Loucy (cell line): ENCODE results near the gene GABBR1.

Source experiments
- H2AFZ ChIP-seq: fragments of 200-600 bp; sonication (generic); 2 replicates; pipeline ENCODE4 v1.6.0; 2016; ENCODE audit warnings: antibody characterized with exemption, mild to moderate bottlenecking, low read length, moderate library complexity
- H3F3A ChIP-seq: fragments of 200-600 bp; 2 replicates; pipeline ENCODE4 v1.6.0; 2016; ENCODE audit warnings: antibody characterized with exemption, low read depth, mild to moderate bottlenecking
- H3K27me3 ChIP-seq: fragments of 200-600 bp; sonication (generic); 2 replicates; pipeline ENCODE4 v1.6.1; 2014; ENCODE audit warnings: low read length, mild to moderate bottlenecking; ENCODE audit not compliant: insufficient read depth, poor library complexity, severe bottlenecking
- H3K36me3 ChIP-seq: fragments of 200-600 bp; sonication (generic); 2 replicates; pipeline ENCODE4 v1.6.1; 2016; ENCODE audit warnings: low read length; ENCODE audit not compliant: insufficient read depth
- H3K4me1 ChIP-seq: fragments of 200-600 bp; sonication (generic); 2 replicates; pipeline ENCODE4 v1.5.1; 2014; ENCODE audit warnings: low read length, mild to moderate bottlenecking; ENCODE audit not compliant: insufficient read depth, poor library complexity, severe bottlenecking
- H3K4me2 ChIP-seq: fragments of 200-600 bp; sonication (generic); 2 replicates; pipeline ENCODE4 v1.6.0; 2014; ENCODE audit warnings: antibody characterized with exemption, low read length, low read depth, mild to moderate bottlenecking; ENCODE audit not compliant: poor library complexity, severe bottlenecking
- H3K4me3 ChIP-seq: fragments of 200-600 bp; sonication (generic); 2 replicates; pipeline ENCODE4 v1.5.1; 2014; ENCODE audit warnings: low read length, mild to moderate bottlenecking, mixed read lengths; ENCODE audit not compliant: poor library complexity, severe bottlenecking
- H3K79me2 ChIP-seq: fragments of 200-600 bp; sonication (generic); 2 replicates; pipeline ENCODE4 v1.6.1; 2014; ENCODE audit warnings: low read length; ENCODE audit not compliant: insufficient read depth
- H3K9ac ChIP-seq: fragments of 200-600 bp; sonication (generic); 2 replicates; pipeline ENCODE4 v1.6.0; 2014; ENCODE audit warnings: mild to moderate bottlenecking, low read depth, low read length, moderate library complexity; ENCODE audit not compliant: poor library complexity, severe bottlenecking
- H3K9me2 ChIP-seq: fragments of 200-600 bp; sonication (generic); replicated peaks from 2 replicates; pipeline ENCODE4 v1.6.1; 2016; ENCODE audit warnings: low read depth, low read length, mixed read lengths
- H3K9me3 ChIP-seq: fragments of 200-600 bp; sonication (generic); 2 replicates; pipeline ENCODE4 v1.6.1; 2014; ENCODE audit warnings: mild to moderate bottlenecking, antibody characterized with exemption, low read length, low read depth; ENCODE audit not compliant: insufficient read depth
- H4K20me1 ChIP-seq: fragments of 200-600 bp; sonication (generic); 2 replicates; pipeline ENCODE4 v1.6.0; 2014; ENCODE audit warnings: antibody characterized with exemption, low read length, mild to moderate bottlenecking; ENCODE audit not compliant: insufficient read depth, poor library complexity, severe bottlenecking
- EZH2phosphoT487 ChIP-seq: fragments of 200-600 bp; IDR thresholded peaks from 2 replicates; pipeline ENCODE4 v1.6.1; 2018; ENCODE audit warnings: antibody characterized with exemption, mild to moderate bottlenecking, moderate library complexity, borderline replicate concordance
- TF ChIP-seq, protein P1 (sequence below): fragments of 200-600 bp; sonication (generic); conservative IDR thresholded peaks from 2 replicates; pipeline ENCODE4 v1.5.1; 2014; ENCODE audit warnings: mild to moderate bottlenecking, antibody characterized with exemption, low read length

The GABBR1 gene

DNA sequence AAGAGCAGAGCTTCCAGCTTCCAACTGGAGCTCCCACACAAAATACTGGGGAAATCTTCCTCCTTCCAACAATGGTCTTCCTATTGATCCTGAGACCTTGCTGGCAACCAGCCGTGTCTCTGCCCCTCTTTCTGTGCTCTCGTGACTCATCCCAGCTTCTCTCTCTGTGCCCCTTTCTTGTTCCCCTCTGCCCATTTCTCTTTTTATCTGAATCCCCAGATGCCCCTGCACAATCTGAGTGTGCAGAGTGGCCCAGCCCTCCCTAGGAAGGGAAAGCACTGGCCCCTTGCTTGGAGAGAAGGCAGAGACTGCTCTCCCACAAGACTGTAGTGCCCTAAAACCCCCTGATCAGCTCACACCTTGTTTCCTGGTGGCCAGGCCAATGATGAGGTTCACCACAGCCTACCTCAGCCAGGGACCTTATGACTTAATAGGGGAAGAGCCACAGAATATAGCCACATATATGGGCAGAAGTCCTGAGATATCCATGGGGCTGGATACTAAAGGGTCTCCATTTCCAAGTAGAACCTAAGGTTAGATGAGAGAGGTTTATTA, 122.2 kb downstream of the GABBR1 start:
- no peak overlapping the region for H3K9ac ChIP-seq

GRCh38 chr6:29510202-29510601, 122.8 kb downstream of the GABBR1 start:
- Histone ChIP-seq H3K36me3 (no peaks in the 10 kb centered on the region), H3K4me3 (no peak overlapping the region), H3K27me3 (no peaks in the 10 kb centered on the region), H3K4me1 (peaks cover 18% of the 10 kb centered on the region), H3K79me2 (no peaks in the 10 kb centered on the region), H3K9me2 (no peaks in the 10 kb centered on the region), H3K4me2 (no peak overlapping the region), H3K9me3 (no peaks in the 10 kb centered on the region), H2AFZ (no peak overlapping the region), H3K9ac (no peak overlapping the region), H3F3A (no peaks in the 10 kb centered on the region), H4K20me1 (no peaks in the 10 kb centered on the region)
- TF ChIP-seq EZH2phosphoT487, result no peak
- TF ChIP-seq, protein P1, sequence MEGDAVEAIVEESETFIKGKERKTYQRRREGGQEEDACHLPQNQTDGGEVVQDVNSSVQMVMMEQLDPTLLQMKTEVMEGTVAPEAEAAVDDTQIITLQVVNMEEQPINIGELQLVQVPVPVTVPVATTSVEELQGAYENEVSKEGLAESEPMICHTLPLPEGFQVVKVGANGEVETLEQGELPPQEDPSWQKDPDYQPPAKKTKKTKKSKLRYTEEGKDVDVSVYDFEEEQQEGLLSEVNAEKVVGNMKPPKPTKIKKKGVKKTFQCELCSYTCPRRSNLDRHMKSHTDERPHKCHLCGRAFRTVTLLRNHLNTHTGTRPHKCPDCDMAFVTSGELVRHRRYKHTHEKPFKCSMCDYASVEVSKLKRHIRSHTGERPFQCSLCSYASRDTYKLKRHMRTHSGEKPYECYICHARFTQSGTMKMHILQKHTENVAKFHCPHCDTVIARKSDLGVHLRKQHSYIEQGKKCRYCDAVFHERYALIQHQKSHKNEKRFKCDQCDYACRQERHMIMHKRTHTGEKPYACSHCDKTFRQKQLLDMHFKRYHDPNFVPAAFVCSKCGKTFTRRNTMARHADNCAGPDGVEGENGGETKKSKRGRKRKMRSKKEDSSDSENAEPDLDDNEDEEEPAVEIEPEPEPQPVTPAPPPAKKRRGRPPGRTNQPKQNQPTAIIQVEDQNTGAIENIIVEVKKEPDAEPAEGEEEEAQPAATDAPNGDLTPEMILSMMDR, result peak; percentile 57

More for the DNA sequence above, 122.2 kb downstream of the GABBR1 start:
- Histone ChIP-seq H3K9me2 (no peaks in the 10 kb centered on the region), H4K20me1 (no peaks in the 10 kb centered on the region), H3K4me2 (no peak overlapping the region), H3K36me3 (no peaks in the 10 kb centered on the region), H3K27me3 (no peaks in the 10 kb centered on the region), H3F3A (no peaks in the 10 kb centered on the region), H2AFZ (no peak overlapping the region), H3K4me3 (no peak overlapping the region), H3K79me2 (no peaks in the 10 kb centered on the region), H3K4me1 (peaks cover 21% of the 10 kb centered on the region), H3K9me3 (no peaks in the 10 kb centered on the region)
- no peak for TF ChIP-seq EZH2phosphoT487
- TF ChIP-seq, protein P1, result no peak
